Common myeloid progenitor, CD34-positive (primary cell): ENCODE measurements around the gene NIPAL3.
"Not testable (repeated sequence)": the region's sequence is repeated elsewhere in the genome, so short reads cannot be mapped to it uniquely, and the experiment has no call there.

Experiments used
- CTCF ChIA-PET: fragments of 350-600 bp; sonication (Branson Sonifier 250); formaldehyde crosslinking; loops from one replicate; lab custom pipeline; 2021; ENCODE audit warnings: antibody characterized with exemption; lab: Charles Lee
- POLR2A ChIA-PET: fragments of 350-600 bp; sonication (Branson Sonifier 250); formaldehyde crosslinking; loops from one replicate; lab custom pipeline; 2021; ENCODE audit warnings: antibody characterized with exemption; lab: Charles Lee
- DNase-seq, 3 donors: peaks; one replicate each; pipeline versions ENCODE4 v3.0.0 to v3.0.0-alpha.2; 2013
- H3K27ac ChIP-seq, 2 experiments: 1 replicate in 1 of 2; 2 replicates in 1 of 2; pipeline ENCODE4 v1.7.0; 2013; ENCODE audit warnings: inconsistent platforms in 2 of 2, low read length in 2 of 2, mild to moderate bottlenecking in 2 of 2, low read depth in 1 of 2, moderate library complexity in 1 of 2; ENCODE audit not compliant: severe bottlenecking in 2 of 2, insufficient read depth in 1 of 2, poor library complexity in 1 of 2
- H3K27me3 ChIP-seq, 5 experiments: replicated peaks in 2 of 5; 1 replicate in 3 of 5; 2 replicates in 2 of 5; pipeline versions ENCODE4 v1.6.1 to v1.7.0; 2013; ENCODE audit warnings: low read length in 4 of 5, mild to moderate bottlenecking in 2 of 5, moderate library complexity in 2 of 5, inconsistent platforms in 1 of 5; ENCODE audit not compliant: insufficient read depth in 5 of 5, control insufficient read depth in 4 of 5
- H3K36me3 ChIP-seq, 4 experiments: 1 replicate in 2 of 4; 2 replicates in 2 of 4; pipeline versions ENCODE4 v1.6.1 to v1.7.0; 2013; ENCODE audit warnings: low read length in 3 of 4, control low read depth in 1 of 4, mild to moderate bottlenecking in 1 of 4; ENCODE audit not compliant: control insufficient read depth in 4 of 4, insufficient read depth in 4 of 4
- H3K4me1 ChIP-seq, 4 experiments: 1 replicate in 3 of 4; 2 replicates in 1 of 4; pipeline versions ENCODE4 v1.6.1 to v1.7.1; 2013; ENCODE audit warnings: low read length in 3 of 4, mild to moderate bottlenecking in 3 of 4, control low read depth in 1 of 4, inconsistent platforms in 1 of 4, moderate library complexity in 1 of 4; ENCODE audit not compliant: control insufficient read depth in 4 of 4, insufficient read depth in 4 of 4; ENCODE audit errors: control extremely low read depth in 1 of 4
- H3K4me3 ChIP-seq, 7 experiments: 1 replicate in 4 of 7; 2 replicates in 3 of 7; pipeline versions ENCODE4 v1.5.1 to v1.7.0; 2013; ENCODE audit warnings: mild to moderate bottlenecking in 7 of 7, low read length in 6 of 7, moderate library complexity in 6 of 7, inconsistent platforms in 2 of 7, low read depth in 2 of 7, control low read depth in 1 of 7; ENCODE audit not compliant: insufficient read depth in 4 of 7, control insufficient read depth in 1 of 7; ENCODE audit errors: extremely low read depth in 1 of 7
- H3K9me3 ChIP-seq, 5 experiments: 1 replicate in 4 of 5; 2 replicates in 1 of 5; pipeline versions ENCODE4 v1.6.1 to v1.7.1; 2013; ENCODE audit warnings: low read length in 4 of 5, mild to moderate bottlenecking in 2 of 5, inconsistent platforms in 1 of 5, low read depth in 1 of 5, moderate library complexity in 1 of 5; ENCODE audit not compliant: control insufficient read depth in 4 of 5, insufficient read depth in 2 of 5; ENCODE audit errors: control extremely low read depth in 1 of 5
- WGBS: methylation state at CpG from one replicate; pipeline ENCODE4 v1.1.5; 2013; ENCODE audit not compliant: insufficient coverage; 5-methylcytosine and 5-hydroxymethylcytosine counted together

The NIPAL3 gene

GRCh38 chr1:24440436-24440835 is 24.8 kb downstream of the NIPAL3 start:
- H3K27me3 ChIP-seq: no peaks in the 10 kb centered on the region
- peaks cover 6 to 55% (median 31%) of the 10 kb centered on the region in 4 experiments for H3K36me3 ChIP-seq
- H3K9me3 ChIP-seq: no peaks in the 10 kb centered on the region
- no peak overlapping the region for H3K4me3 ChIP-seq
- ChIA-PET POLR2A (no interaction called here), CTCF (interaction anchor here (1.2 kb wide), 1 partner anchor 23 kb away, joined by 3 read pairs; no protein-coding TSS in a partner anchor)
- no peak overlapping the region for H3K27ac ChIP-seq
- no peaks in the 10 kb centered on the region for H3K4me1 ChIP-seq
- 100% methylated on average over 2 of the region's 2 CpGs for WGBS
- DNase-seq: no peak

GRCh38 chr1:24441480-24441879 is 25.9 kb downstream of the NIPAL3 start:
- peaks cover 6 to 63% (median 30%) of the 10 kb centered on the region in 4 experiments for H3K36me3 ChIP-seq
- 100% methylated on average over 2 of the region's 7 CpGs for WGBS
- CTCF ChIA-PET: no interaction called here

GRCh38 chr1:24441996-24442668 is 26.5 kb downstream of the NIPAL3 start:
- H3K27ac ChIP-seq: no peak overlapping the region
- ChIA-PET POLR2A (no interaction called here), CTCF (interaction anchor here (0.8 to 1.5 kb wide), 3 partner anchors 20 to 240 kb away, joined by 3 to 7 read pairs (median 3); no protein-coding TSS in a partner anchor)
- no peaks in the 10 kb centered on the region for H3K4me1 ChIP-seq
- H3K27me3 ChIP-seq: no peaks in the 10 kb centered on the region
- no peaks in the 10 kb centered on the region for H3K9me3 ChIP-seq
- peaks cover 7 to 69% (median 32%) of the 10 kb centered on the region in 4 experiments for H3K36me3 ChIP-seq
- H3K4me3 ChIP-seq: no peak overlapping the region
- WGBS: 96% methylated on average over 11 of the region's 14 CpGs
- DNase-seq: no peak

More at GRCh38 chr1:24441480-24441879, 25.9 kb downstream of the NIPAL3 start:
- H3K9me3 ChIP-seq: no peaks in the 10 kb centered on the region
- H3K4me3 ChIP-seq: no peak overlapping the region
- no peak for DNase-seq
- H3K27ac ChIP-seq: no peak overlapping the region
- no peaks in the 10 kb centered on the region for H3K4me1 ChIP-seq
- H3K27me3 ChIP-seq: no peaks in the 10 kb centered on the region
- POLR2A ChIA-PET: no interaction called here

- no peak for DNase-seq
- no peak overlapping the region for H3K27ac ChIP-seq
- H3K4me1 ChIP-seq: no peaks in the 10 kb centered on the region
- H3K4me3 ChIP-seq: no peak overlapping the region
- POLR2A ChIA-PET: no interaction called here
- peaks cover 9 to 74% (median 33%) of the 10 kb centered on the region in 4 experiments for H3K36me3 ChIP-seq
- no peaks in the 10 kb centered on the region for H3K9me3 ChIP-seq
- H3K27me3 ChIP-seq: no peaks in the 10 kb centered on the region
- CTCF ChIA-PET: interaction anchor here (1.1 to 1.5 kb wide), 2 partner anchors 20 to 40 kb away, joined by 3 to 7 read pairs; no protein-coding TSS in a partner anchor
These were observed 27.2 kb downstream of the NIPAL3 start for GRCh38 chr1:24442764-24443163.

GRCh38 chr1:24443241-24443656 is 27.6 kb downstream of the NIPAL3 start:
- Histone ChIP-seq H3K4me3 (no peak overlapping the region), H3K36me3 (peaks cover 12 to 74% (median 34%) of the 10 kb centered on the region in 4 experiments), H3K4me1 (no peaks in the 10 kb centered on the region), H3K9me3 (no peaks in the 10 kb centered on the region), H3K27me3 (no peaks in the 10 kb centered on the region), H3K27ac (no peak overlapping the region)
- DNase-seq: no peak
- 92% methylated on average over 2 of the region's 2 CpGs for WGBS
- CTCF ChIA-PET: interaction anchor here (1.1 to 1.5 kb wide), 2 partner anchors 21 to 40 kb away, joined by 3 to 7 read pairs; no protein-coding TSS in a partner anchor
- POLR2A ChIA-PET: interaction anchor here (0.5 kb wide), 1 partner anchor 133 kb away, joined by 4 read pairs; no protein-coding TSS in a partner anchor

- DNase-seq, POLR2A ChIA-PET, H3K9me3 ChIP-seq, H3K27ac ChIP-seq, H3K27me3 ChIP-seq, H3K4me1 ChIP-seq, CTCF ChIA-PET, H3K4me3 ChIP-seq: not testable (repeated sequence)
- no CpG with 5 or more reads among the region's 2 CpGs for WGBS
- peaks cover 20 to 86% (median 47%) of the 10 kb centered on the region in 4 experiments for H3K36me3 ChIP-seq
These were observed 30.8 kb downstream of the NIPAL3 start for GRCh38 chr1:24446446-24446845.

GRCh38 chr1:24450316-24450715 is 34.7 kb downstream of the NIPAL3 start:
- WGBS: no CpG with 5 or more reads among the region's 4 CpGs
- CTCF ChIA-PET: interaction anchor here (0.9 kb wide), 1 partner anchor 12 kb away, joined by 3 read pairs; no protein-coding TSS in a partner anchor
- peaks cover 22 to 85% (median 40%) of the 10 kb centered on the region in 4 experiments for H3K36me3 ChIP-seq

More at GRCh38 chr1:24450316-24450715, 34.7 kb downstream of the NIPAL3 start:
- no peak for DNase-seq
- Histone ChIP-seq H3K27ac (no peak overlapping the region), H3K4me1 (no peaks in the 10 kb centered on the region), H3K4me3 (no peak overlapping the region), H3K9me3 (no peaks in the 10 kb centered on the region), H3K27me3 (no peaks in the 10 kb centered on the region)
- POLR2A ChIA-PET: no interaction called here
